Omental fat pad (tissue), 4 donors: ENCODE results near the gene BCCIP. TPM values are rescaled to one million over a fixed set of nuclear protein-coding genes. Genes with fewer than 3 reads are reported as not detected.

Experiments
- ATAC-seq: fragments of 150-250 bp; one replicate; pipeline ENCODE4 v1.9.1; 2016; ENCODE audit warnings: mild to moderate bottlenecking, moderate library complexity; ENCODE audit not compliant: low FRiP score
- DNase-seq: peaks from one replicate; pipeline ENCODE4 v3.0.0-alpha.2; 2019; ENCODE audit warnings: low spot score
- total RNA-seq, 4 donors: library from RNA; depleted of rRNA; stranded (reverse); fragments of >200 nt; gene quantifications; one replicate each; pipeline ENCODE4 v1.1.0, GENCODE V29; 2016
- TF ChIP-seq, protein P1 (sequence below), 3 donors: fragments of 450-650 bp; IDR thresholded peaks; one replicate each; pipeline ENCODE4 v1.5.1; 2016 to 2017; ENCODE audit warnings: antibody characterized with exemption in 3 of 3, mild to moderate bottlenecking in 3 of 3, moderate library complexity in 2 of 3

BCCIP gene
- total RNA-seq = 10 to 100 TPM; 39.6 to 93.8 (median 44.9) TPM

- DNase-seq (peak; percentile 72), ATAC-seq (peak; percentile 99)
- TF ChIP-seq, protein P1, sequence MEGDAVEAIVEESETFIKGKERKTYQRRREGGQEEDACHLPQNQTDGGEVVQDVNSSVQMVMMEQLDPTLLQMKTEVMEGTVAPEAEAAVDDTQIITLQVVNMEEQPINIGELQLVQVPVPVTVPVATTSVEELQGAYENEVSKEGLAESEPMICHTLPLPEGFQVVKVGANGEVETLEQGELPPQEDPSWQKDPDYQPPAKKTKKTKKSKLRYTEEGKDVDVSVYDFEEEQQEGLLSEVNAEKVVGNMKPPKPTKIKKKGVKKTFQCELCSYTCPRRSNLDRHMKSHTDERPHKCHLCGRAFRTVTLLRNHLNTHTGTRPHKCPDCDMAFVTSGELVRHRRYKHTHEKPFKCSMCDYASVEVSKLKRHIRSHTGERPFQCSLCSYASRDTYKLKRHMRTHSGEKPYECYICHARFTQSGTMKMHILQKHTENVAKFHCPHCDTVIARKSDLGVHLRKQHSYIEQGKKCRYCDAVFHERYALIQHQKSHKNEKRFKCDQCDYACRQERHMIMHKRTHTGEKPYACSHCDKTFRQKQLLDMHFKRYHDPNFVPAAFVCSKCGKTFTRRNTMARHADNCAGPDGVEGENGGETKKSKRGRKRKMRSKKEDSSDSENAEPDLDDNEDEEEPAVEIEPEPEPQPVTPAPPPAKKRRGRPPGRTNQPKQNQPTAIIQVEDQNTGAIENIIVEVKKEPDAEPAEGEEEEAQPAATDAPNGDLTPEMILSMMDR (IDR thresholded peaks at IDR 0.05) = no peak
Measured at GRCh38 chr10:125822878-125823662, at the start of gene BCCIP, which contains the start of gene UROS. TSS of gene BCCIP (plus strand) at chr10:125823546. CDS start at chr10:125823558, 12 bp downstream. TSS of gene UROS (minus strand) at chr10:125823258. CDS start at chr10:125816499, 6,759 bp downstream.

DNA sequence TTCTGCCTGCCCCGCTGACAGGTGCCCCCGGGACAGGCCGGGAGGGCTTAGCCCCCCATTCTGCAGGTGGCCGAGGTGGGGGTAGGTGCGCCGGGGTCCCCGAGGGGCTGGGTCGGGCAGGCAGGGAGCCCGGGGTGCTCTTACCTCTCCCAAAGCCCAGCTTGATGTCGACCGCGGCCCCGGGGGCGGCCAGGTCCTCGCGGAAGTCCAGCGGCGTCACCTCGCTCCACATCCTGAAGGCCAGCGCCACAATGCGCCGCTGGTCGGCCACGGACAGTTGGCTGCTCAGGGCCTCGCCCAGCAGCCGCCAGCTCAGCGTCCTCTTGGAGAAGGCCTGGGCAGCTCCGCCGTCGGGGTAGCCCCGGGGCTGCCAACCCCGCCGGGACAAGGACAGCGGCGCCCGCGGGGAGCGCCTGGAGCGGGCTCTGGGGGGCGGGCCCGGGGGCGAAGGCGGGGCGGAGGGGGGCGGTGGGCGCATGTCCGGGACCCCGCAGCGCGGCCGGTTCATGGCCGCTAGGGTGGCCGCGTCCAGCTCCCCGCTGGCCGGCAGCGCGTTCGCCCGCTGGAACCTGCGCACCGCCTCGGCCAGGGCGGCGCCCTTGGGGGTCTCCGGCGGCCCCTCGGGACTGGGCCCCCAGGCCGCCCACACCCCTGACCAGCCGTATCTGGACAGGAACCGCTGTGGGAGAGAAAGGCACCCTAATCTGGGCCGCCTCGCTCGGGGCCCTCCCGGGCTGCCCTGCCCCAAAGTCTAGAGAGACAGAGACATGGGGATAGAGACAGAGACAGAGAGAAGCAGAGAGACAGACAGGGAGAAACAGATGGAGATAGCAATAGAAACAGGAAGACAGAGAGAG is 49.4 kb upstream of the BCCIP start:
- TF ChIP-seq, protein P1 (IDR thresholded peaks at IDR 0.05) = no peak
- DNase-seq (no peak), ATAC-seq (no peak)

DNA sequence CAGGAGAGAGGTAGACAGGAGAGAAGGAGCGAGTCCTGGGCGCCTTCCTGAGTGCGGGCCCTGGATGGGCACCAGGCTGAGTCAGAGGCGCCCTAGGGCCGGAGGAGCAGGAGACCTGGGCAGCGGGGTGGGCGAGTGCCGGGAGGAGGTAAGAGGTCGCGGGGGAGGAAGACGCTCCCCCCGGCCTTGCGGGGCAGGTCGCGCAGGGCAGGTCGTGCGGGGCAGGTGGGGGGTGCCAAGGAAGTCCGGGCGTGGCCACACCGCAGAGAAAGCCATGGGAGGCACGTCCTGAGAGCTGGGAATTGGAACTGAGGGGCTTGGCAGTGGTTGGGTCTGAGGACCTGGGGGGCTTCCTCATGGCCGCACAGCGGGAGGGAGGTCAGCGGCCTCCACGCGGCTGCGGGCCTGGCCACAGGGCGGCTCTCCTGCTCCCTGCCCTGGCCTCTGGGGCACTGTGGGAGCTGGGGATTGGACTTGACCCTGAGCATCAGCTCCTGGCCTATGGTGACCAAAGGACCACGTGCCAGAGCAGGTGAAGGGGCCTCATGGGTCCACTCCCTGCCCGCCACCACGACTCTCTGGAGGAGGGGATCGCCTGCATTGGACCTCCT is 48.7 kb upstream of the BCCIP start:
- TF ChIP-seq, protein P1 (IDR thresholded peaks at IDR 0.05) = no peak
- no peak for ATAC-seq
- DNase-seq = no peak

DNA sequence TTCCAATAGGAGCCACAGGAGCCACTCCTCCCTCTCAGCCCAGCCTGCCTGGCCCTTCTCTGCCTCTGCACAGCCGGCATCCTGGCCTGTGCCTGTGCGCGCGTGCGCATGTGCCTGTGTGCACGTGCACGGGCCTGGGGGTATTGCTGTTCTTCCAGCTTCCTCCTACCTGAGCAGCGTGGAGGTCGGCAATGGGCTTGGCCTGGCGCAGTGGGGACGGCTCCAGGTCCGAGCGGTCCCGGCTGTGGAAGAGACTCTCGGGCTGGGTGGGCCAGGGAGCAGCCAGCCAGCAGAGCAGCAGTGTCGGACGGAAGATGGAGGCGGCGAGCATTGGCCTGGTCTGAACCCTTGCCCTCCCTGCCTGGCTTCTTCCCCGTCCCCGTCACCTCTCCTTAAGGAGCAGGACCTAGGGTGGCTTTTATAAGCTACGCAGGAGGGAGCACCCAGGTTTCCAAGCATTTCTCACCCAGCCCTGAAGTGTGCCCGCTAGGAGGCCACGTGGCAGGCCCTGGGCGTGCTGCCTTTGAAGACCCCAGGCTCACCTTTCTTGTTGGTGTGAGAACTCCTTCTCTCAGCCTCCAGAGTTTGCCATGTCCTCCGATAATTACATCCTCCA is 47.7 kb upstream of the BCCIP start, which contains the start of gene MMP21:
Gene MMP21, minus strand, starts transcription at position 331 of the 616 bp plus-strand sequence. Its CDS starts 0 bp downstream, at position 331.
- no peak for ATAC-seq
- TF ChIP-seq, protein P1 (IDR thresholded peaks at IDR 0.05) = no peak
- no peak for DNase-seq

DNA sequence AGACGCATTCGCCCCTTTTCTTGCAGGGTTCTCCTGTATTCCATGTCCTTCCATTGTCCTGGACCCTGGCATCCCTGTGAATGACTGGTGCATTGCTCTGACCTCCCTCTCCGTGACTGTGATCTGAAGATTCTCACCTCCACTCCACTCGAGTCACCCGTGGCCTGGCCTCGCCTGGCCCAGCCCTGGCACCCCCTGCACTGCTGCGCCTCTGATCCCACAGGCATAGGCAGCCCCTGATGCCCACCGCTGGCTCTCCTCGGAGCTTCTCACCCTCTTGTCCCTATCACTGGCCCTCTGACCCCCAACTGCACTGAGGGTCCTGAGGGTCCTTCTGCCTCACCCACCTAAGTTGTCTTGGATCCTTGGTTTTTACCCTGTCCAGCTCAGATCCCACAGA is 45.5 kb upstream of the BCCIP start:
- TF ChIP-seq, protein P1 (IDR thresholded peaks at IDR 0.05) = no peak
- DNase-seq = no peak
- ATAC-seq = no peak

DNA sequence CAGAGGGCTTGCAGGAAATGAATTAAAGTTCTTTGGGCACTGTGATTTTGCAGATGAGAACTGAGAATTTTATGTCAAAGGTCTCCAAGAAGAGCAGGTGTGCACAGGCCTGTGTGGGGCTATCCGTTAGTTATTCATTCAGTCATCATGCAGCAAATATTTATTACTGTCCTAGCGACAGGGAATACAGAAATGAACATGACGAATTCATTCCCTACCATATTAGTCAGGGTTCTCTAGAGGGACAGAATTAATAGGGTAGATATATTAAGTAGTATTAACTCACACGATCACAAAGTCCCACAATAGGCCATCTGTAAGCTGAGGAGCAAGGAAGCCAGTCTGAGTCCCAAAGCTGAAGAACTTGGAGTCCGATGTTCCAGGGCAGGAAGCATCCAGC is 44.8 kb upstream of the BCCIP start:
- no peak for ATAC-seq
- TF ChIP-seq, protein P1 (IDR thresholded peaks at IDR 0.05) = no peak
- no peak for DNase-seq
